HG02759 (cell line): Measurements from ENCODE around the gene CNGA3.
A peak's percentile ranks its signal among the peaks of the same experiment; 100 is the strongest.

ENCODE experiments used
- ATAC-seq: cut with Tn5 transposase; IDR thresholded peaks from one replicate; pipeline ENCODE4 v1.9.1; 2021; ENCODE audit warnings: mild to moderate bottlenecking, moderate library complexity; ENCODE audit not compliant: unreplicated experiment

The CNGA3 gene

GRCh38 chr2:98438190-98439133 is 92.2 kb downstream of the CNGA3 start:
- ATAC-seq = peak; percentile 57

- no peak for ATAC-seq
Observed at GRCh38 chr2:98441706-98442450, 95.6 kb downstream of the CNGA3 start.

GRCh38 chr2:98442488-98442887 is 96.2 kb downstream of the CNGA3 start:
- ATAC-seq = no peak

- peak; percentile 90 for ATAC-seq
Observed at GRCh38 chr2:98444436-98445176, 98.3 kb downstream of the CNGA3 start, which contains the start of gene INPP4A. Gene INPP4A, plus strand, starts transcription at chr2:98444858. Its CDS starts 75,191 bp downstream, at chr2:98520049.

- peak; percentile 38 for ATAC-seq
Observed at GRCh38 chr2:98445177-98445682, 99.0 kb downstream of the CNGA3 start.

GRCh38 chr2:98445683-98446581 is 99.7 kb downstream of the CNGA3 start:
- no peak for ATAC-seq

- no peak for ATAC-seq
Observed at GRCh38 chr2:98446850-98447249, 100.6 kb downstream of the CNGA3 start.
